ENCODE measurements around the gene AP2A2. TPM values are rescaled to one million over a fixed set of nuclear protein-coding genes. Genes with fewer than 3 reads are reported as not detected.

AP2A2 gene
- total and polyA plus RNA-seq, 2 donors (not counting 1 experiment from before 2014, with no cell fraction given) = 53.1 to 57.0 TPM

DNA sequence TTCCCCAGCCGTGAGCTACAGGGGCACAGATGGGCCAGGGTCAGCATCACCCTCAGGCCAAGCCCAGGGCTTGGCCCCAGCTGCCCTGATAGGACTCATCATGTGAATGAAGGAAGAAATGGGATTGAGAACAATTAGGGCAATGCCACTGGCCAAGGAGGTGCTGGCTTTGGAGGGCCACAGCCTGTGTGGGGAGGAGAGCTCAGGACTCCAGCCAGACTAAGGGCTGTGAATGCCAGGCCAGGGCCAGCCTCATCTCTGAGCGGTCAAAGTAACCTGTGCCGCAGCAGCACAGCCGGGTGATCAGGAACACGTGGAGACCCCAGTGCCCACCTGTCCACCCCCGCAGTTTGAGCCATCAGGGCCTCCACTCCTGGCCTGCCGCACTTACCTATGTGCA is 25.1 kb upstream of the AP2A2 start:
- Mint-ChIP-seq H3K27ac (no peak overlapping the region), H3K4me3 (no peak overlapping the region), H3K4me1 (peaks cover under 1% of the 10 kb centered on the region), H3K9me3 (ENCODE audit: insufficient read depth) (no peaks in the 10 kb centered on the region), H3K27me3 (no peaks in the 10 kb centered on the region)
- no peak overlapping the region for H2AFZ ChIP-seq (ENCODE audit: insufficient read depth, low read depth, low read length, poor library complexity, severe bottlenecking)
- peaks cover 0 to 60% of the 10 kb centered on the region in 2 experiments for H3K36me3 ChIP-seq (replicated peaks in 1 of 2; ENCODE audit: control extremely low read depth in 1 of 2, control insufficient read depth in 1 of 2, extremely low read depth in 1 of 2, insufficient read depth in 2 of 2, low read length in 1 of 2)
- WGBS (ENCODE audit: insufficient coverage) = 95% methylated on average over 7 of the region's 7 CpGs
- intact Hi-C loops (cut with micrococcal nuclease) = no loop called here
- ATAC-seq (ENCODE audit: low read depth) = no peak
- H3K9me3 ChIP-seq (ENCODE audit: control extremely low read depth in 1 of 3, control insufficient read depth in 2 of 3, insufficient read depth in 1 of 3, low read length in 2 of 3) = no peaks in the 10 kb centered on the region
- CTCF ChIA-PET = no interaction called here
- no peak for TF ChIP-seq EZH2 (IDR thresholded peaks at IDR 0.05; ENCODE audit: borderline replicate concordance, insufficient read depth, low read depth, low read length, poor library complexity, severe bottlenecking)
- TF ChIP-seq, protein P1, sequence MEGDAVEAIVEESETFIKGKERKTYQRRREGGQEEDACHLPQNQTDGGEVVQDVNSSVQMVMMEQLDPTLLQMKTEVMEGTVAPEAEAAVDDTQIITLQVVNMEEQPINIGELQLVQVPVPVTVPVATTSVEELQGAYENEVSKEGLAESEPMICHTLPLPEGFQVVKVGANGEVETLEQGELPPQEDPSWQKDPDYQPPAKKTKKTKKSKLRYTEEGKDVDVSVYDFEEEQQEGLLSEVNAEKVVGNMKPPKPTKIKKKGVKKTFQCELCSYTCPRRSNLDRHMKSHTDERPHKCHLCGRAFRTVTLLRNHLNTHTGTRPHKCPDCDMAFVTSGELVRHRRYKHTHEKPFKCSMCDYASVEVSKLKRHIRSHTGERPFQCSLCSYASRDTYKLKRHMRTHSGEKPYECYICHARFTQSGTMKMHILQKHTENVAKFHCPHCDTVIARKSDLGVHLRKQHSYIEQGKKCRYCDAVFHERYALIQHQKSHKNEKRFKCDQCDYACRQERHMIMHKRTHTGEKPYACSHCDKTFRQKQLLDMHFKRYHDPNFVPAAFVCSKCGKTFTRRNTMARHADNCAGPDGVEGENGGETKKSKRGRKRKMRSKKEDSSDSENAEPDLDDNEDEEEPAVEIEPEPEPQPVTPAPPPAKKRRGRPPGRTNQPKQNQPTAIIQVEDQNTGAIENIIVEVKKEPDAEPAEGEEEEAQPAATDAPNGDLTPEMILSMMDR (IDR thresholded peaks at IDR 0.05) = no peak
- no peak overlapping the region for H3K4me3 ChIP-seq (ENCODE audit: control extremely low read depth in 1 of 5, extremely low read depth in 1 of 5, insufficient read depth in 1 of 5, low read depth in 2 of 5, low read length in 4 of 5)
- peaks cover 18% of the 10 kb centered on the region for H3K79me2 ChIP-seq (ENCODE audit: control insufficient read depth, insufficient read depth, low read length)
- POLR2A ChIA-PET = no interaction called here
- no peak overlapping the region for H3K27ac ChIP-seq (ENCODE audit: low read length in 2 of 2)
- DNase-seq = no peak
- no peaks in the 10 kb centered on the region for H3K4me1 ChIP-seq (ENCODE audit: control insufficient read depth in 2 of 2, insufficient read depth in 2 of 2, low read length in 2 of 2)
- no peak overlapping the region for H3K9ac ChIP-seq (ENCODE audit: low read length)
- no peaks in the 10 kb centered on the region for H3K27me3 ChIP-seq (replicated peaks in 1 of 4; ENCODE audit: control extremely low read depth in 1 of 4, control insufficient read depth in 3 of 4, insufficient read depth in 4 of 4, low read length in 3 of 4)
- H4K20me1 ChIP-seq (ENCODE audit: control insufficient read depth, insufficient read depth, low read length, poor library complexity, severe bottlenecking) = peaks cover 16% of the 10 kb centered on the region
- H3K4me2 ChIP-seq (replicated peaks; ENCODE audit: low read depth, low read length, poor library complexity, severe bottlenecking) = no peak overlapping the region

DNA sequence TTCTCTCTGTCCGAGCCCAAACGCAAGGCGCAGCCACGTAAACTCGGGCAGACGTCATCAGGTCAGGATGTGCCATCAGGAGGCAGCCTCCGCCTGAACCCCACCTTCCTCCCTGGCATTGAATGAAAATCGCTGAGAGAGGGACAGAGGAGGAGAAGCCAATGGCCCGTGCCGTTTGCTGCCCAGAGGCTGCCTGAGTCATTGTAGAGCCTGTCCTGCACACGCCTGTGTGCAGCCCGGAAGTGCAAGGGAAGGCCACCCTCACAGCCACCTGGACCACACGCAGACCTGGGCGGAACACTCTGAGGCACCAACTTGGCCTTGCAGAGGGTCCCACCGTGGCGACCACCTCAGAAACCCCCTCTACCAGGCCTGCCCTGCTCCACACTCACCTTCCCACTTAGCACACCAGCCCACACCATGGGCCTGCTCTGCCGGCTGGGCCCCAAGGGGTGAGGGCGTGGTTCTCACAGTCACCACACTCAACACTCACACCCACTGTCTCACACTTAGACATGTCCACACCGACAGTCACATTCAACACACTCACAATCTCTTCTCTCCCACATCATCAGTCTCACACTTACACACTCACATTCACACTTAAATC is 24.1 kb upstream of the AP2A2 start:
- WGBS (ENCODE audit: insufficient coverage) = 98% methylated on average over 18 of the region's 19 CpGs
- Mint-ChIP-seq H3K27me3 (no peaks in the 10 kb centered on the region), H3K9me3 (ENCODE audit: insufficient read depth) (no peaks in the 10 kb centered on the region), H3K27ac (no peak overlapping the region), H3K4me3 (no peak overlapping the region), H3K4me1 (peaks cover 2% of the 10 kb centered on the region)
- Histone ChIP-seq H3K4me2 (replicated peaks; ENCODE audit: low read depth, low read length, poor library complexity, severe bottlenecking) (no peak overlapping the region), H3K9me3 (ENCODE audit: control extremely low read depth in 1 of 3, control insufficient read depth in 2 of 3, insufficient read depth in 1 of 3, low read length in 2 of 3) (no peaks in the 10 kb centered on the region), H4K20me1 (ENCODE audit: control insufficient read depth, insufficient read depth, low read length, poor library complexity, severe bottlenecking) (peaks cover 16% of the 10 kb centered on the region), H2AFZ (ENCODE audit: insufficient read depth, low read depth, low read length, poor library complexity, severe bottlenecking) (no peak overlapping the region), H3K27ac (ENCODE audit: low read length in 2 of 2) (no peak overlapping the region), H3K9ac (ENCODE audit: low read length) (no peak overlapping the region), H3K4me3 (ENCODE audit: control extremely low read depth in 1 of 5, extremely low read depth in 1 of 5, insufficient read depth in 1 of 5, low read depth in 2 of 5, low read length in 4 of 5) (no peak overlapping the region), H3K4me1 (ENCODE audit: control insufficient read depth in 2 of 2, insufficient read depth in 2 of 2, low read length in 2 of 2) (no peaks in the 10 kb centered on the region), H3K36me3 (replicated peaks in 1 of 2; ENCODE audit: control extremely low read depth in 1 of 2, control insufficient read depth in 1 of 2, extremely low read depth in 1 of 2, insufficient read depth in 2 of 2, low read length in 1 of 2) (peaks cover 0 to 60% of the 10 kb centered on the region in 2 experiments), H3K27me3 (replicated peaks in 1 of 4; ENCODE audit: control extremely low read depth in 1 of 4, control insufficient read depth in 3 of 4, insufficient read depth in 4 of 4, low read length in 3 of 4) (no peaks in the 10 kb centered on the region), H3K79me2 (ENCODE audit: control insufficient read depth, insufficient read depth, low read length) (peaks cover 22% of the 10 kb centered on the region)
- intact Hi-C loops (cut with micrococcal nuclease) = no loop called here
- POLR2A ChIA-PET = no interaction called here
- ATAC-seq (ENCODE audit: low read depth) = no peak
- no peak for DNase-seq
- no peak for TF ChIP-seq EZH2 (IDR thresholded peaks at IDR 0.05; ENCODE audit: borderline replicate concordance, insufficient read depth, low read depth, low read length, poor library complexity, severe bottlenecking)
- TF ChIP-seq, protein P1 (IDR thresholded peaks at IDR 0.05) = no peak
- CTCF ChIA-PET = no interaction called here

Measured in B cell (primary cell).